22Rv1 (cell line): ENCODE data around the gene SUGCT.

Experiments used
- ZFX ChIP-seq: fragments of 450-650 bp; IDR thresholded peaks from 2 replicates; pipeline ENCODE4 v1.6.1; 2017; ENCODE audit warnings: antibody characterized with exemption, borderline replicate concordance
- TF ChIP-seq, protein P1 (sequence below): fragments of 450-650 bp; IDR thresholded peaks from 2 replicates; pipeline ENCODE4 v1.5.1; 2017; ENCODE audit warnings: mild to moderate bottlenecking

DNA sequence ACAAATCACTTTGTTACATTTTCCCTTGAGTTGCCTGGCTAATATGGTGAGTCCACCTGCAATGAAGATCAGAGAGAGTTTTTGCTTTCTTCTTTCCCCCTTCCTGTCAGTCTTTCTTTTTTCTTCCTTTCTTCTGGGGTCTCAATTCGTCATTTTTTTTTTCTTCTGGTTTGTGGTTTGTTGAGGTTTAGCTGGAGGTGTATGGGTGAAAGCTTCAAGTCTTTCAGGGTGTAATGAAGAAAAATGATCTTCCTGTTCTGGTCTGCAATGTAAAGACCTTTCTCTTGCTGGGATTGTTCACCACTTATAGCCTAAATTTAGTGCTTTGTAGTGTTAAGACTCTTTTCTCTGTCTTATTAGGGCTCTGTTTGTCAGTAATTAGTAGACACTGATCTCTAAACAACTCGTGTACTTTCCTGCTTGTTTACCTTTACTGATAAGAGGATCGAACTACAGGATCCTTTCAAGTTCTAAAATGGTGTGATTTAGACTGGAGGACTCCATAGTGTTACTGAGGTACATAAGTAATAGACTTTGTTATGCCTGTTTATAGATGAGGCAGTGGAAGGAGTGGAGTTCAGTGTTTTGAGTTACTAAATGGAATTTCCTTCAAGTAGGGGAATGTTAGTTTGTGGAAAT is 129.1 kb downstream of the SUGCT start:
- TF ChIP-seq, protein P1, sequence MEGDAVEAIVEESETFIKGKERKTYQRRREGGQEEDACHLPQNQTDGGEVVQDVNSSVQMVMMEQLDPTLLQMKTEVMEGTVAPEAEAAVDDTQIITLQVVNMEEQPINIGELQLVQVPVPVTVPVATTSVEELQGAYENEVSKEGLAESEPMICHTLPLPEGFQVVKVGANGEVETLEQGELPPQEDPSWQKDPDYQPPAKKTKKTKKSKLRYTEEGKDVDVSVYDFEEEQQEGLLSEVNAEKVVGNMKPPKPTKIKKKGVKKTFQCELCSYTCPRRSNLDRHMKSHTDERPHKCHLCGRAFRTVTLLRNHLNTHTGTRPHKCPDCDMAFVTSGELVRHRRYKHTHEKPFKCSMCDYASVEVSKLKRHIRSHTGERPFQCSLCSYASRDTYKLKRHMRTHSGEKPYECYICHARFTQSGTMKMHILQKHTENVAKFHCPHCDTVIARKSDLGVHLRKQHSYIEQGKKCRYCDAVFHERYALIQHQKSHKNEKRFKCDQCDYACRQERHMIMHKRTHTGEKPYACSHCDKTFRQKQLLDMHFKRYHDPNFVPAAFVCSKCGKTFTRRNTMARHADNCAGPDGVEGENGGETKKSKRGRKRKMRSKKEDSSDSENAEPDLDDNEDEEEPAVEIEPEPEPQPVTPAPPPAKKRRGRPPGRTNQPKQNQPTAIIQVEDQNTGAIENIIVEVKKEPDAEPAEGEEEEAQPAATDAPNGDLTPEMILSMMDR: no peak
- TF ChIP-seq ZFX: no peak
